ENCODE data around the gene TANGO6.
A peak's percentile ranks its signal among the peaks of the same experiment; 100 is the strongest.
"Not testable (repeated sequence)": the region's sequence is repeated elsewhere in the genome, so short reads cannot be mapped to it uniquely, and the experiment has no call there.

TANGO6 gene

GRCh38 chr16:68843482-68844210 lies at the start of gene TANGO6:
Gene TANGO6, plus strand, starts transcription at chr16:68843531. Its CDS starts 87 bp downstream, at chr16:68843618.
- ATAC-seq: peak; percentile 94 to 95

- ATAC-seq: no peak
These were observed 44.9 kb upstream of the TANGO6 start for GRCh38 chr16:68798398-68798797.

DNA sequence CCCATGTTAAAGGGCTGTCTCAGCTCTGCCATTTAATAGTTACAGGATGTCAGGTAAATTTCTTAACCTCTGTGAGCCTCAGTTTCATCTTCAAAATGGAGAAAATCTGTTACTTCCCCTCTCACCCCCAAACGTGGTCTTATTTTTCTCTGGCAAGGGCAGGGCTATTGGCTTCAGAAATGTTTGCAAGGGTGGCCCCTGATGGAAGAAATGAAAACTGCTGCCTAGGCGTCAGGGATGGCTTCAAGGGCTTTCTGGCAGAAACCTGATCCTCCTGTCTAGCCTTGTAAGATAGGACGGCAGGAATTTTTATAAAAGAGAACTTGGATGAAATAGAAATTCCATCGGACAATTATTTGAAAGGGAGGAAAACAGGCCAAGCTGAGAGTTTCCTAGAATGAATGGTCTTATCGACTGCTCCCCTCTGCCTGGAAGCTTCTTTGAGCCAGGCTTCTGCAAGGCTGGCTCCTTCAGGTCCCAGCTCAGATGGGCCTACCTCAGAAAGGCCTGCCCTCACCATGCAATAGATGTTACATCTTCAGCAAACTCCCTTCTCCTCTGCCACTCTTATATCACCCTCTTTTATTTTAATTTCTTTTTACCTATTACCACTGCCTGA lies 43.0 kb upstream of the TANGO6 start:
- ATAC-seq: peak; percentile 67 to 77

GRCh38 chr16:68802190-68802589 lies 41.1 kb upstream of the TANGO6 start:
- no peak for ATAC-seq

- no peak for ATAC-seq
These were observed 36.9 kb upstream of the TANGO6 start for GRCh38 chr16:68806422-68806821.

GRCh38 chr16:68806981-68807380 lies 36.4 kb upstream of the TANGO6 start:
- no peak for ATAC-seq

GRCh38 chr16:68814516-68814915 lies 28.8 kb upstream of the TANGO6 start:
- ATAC-seq: no peak

DNA sequence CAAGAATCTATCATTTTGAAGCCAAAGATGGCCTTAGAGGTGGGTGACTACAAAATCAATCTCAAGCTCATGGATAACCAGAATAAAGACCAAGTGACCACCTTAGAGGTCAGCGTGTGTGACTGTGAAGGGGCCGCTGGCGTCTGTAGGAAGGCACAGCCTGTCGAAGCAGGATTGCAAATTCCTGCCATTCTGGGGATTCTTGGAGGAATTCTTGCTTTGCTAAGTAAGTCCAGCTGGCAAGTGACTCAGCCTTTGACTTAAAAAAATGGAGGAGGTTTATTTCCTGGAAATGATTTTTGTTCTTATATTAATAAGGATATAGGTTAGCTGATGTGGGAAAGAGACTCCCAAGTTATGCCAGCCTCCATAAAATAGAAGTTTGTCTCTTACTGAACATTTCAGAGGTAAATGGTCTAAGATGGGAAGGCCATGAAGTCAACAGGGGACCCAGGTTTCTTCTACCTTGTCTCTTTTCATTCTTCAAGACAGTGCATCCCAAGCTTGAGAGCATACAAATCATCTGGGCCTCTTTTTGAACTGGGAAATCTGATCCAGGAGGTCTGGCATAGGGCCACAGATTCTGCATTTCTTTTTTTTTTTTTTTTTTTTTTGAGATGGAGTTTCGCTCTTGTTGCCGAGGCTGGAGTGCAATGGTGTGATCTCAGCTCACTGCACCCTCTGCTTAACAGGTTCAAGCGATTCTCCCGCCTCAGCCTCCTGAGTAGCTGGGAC lies 19.8 kb upstream of the TANGO6 start:
- no peak for ATAC-seq

DNA sequence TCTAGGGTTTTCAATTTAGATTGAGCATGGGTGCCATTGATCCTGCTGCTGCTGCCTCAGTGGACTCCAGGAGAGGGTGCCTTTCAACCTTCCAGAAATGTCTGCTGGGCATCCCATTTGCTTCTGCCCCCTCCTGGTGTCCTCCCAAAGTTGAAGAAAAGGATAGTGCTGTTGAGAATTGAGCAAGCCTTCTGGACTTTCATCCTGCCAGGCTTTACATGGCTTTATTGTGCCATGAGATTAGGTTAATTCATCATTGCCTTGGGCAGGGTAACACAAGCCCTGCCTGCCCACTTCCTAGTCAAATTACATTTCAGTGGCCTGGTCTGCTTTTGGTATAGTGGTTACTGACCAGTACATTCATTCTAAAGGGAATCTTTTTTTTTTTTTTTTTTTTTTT lies 17.9 kb upstream of the TANGO6 start:
- ATAC-seq: no peak

GRCh38 chr16:68826652-68827051 lies 16.7 kb upstream of the TANGO6 start:
- no peak for ATAC-seq

DNA sequence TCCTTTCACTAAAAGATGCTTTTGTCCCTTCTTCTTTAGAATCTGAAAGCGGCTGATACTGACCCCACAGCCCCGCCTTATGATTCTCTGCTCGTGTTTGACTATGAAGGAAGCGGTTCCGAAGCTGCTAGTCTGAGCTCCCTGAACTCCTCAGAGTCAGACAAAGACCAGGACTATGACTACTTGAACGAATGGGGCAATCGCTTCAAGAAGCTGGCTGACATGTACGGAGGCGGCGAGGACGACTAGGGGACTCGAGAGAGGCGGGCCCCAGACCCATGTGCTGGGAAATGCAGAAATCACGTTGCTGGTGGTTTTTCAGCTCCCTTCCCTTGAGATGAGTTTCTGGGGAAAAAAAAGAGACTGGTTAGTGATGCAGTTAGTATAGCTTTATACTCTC lies 10.1 kb upstream of the TANGO6 start:
- no peak for ATAC-seq

DNA sequence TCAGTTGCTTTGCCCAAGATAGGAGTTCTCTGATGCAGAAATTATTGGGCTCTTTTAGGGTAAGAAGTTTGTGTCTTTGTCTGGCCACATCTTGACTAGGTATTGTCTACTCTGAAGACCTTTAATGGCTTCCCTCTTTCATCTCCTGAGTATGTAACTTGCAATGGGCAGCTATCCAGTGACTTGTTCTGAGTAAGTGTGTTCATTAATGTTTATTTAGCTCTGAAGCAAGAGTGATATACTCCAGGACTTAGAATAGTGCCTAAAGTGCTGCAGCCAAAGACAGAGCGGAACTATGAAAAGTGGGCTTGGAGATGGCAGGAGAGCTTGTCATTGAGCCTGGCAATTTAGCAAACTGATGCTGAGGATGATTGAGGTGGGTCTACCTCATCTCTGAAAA lies 8.8 kb upstream of the TANGO6 start:
- no peak for ATAC-seq

- ATAC-seq: no peak
These were observed 7.4 kb upstream of the TANGO6 start for GRCh38 chr16:68835970-68836369.

GRCh38 chr16:68839831-68840230 lies 3.5 kb upstream of the TANGO6 start:
- ATAC-seq: no peak

- ATAC-seq: not testable (repeated sequence)
These were observed 308 bp upstream of the TANGO6 start for GRCh38 chr16:68842964-68843481.

DNA sequence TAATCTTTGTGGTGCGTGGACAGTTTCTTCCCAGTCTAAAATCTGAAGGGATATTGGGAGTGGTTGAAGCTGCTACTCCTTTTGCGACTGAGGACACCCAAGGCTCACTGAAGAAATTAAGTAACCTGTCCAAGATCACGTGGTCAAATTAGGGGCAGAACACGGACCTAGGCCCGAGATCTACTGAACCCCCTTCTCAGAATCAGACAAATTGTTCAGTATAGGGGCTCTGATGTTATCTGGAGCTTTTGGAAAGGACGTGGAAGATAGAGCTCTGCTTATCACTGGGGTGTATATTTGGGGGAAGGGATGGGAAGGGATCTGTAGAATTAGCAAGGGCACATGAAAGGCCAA lies 857 bp downstream of the TANGO6 start:
- no peak for ATAC-seq

- ATAC-seq: no peak
These were observed 5.5 kb downstream of the TANGO6 start for GRCh38 chr16:68848786-68849185.

GRCh38 chr16:68850481-68850880 lies 7.2 kb downstream of the TANGO6 start:
- ATAC-seq: no peak

- ATAC-seq: no peak
These were observed 8.3 kb downstream of the TANGO6 start for GRCh38 chr16:68851601-68852000.

GRCh38 chr16:68857479-68857878 lies 14.1 kb downstream of the TANGO6 start:
- ATAC-seq: no peak

DNA sequence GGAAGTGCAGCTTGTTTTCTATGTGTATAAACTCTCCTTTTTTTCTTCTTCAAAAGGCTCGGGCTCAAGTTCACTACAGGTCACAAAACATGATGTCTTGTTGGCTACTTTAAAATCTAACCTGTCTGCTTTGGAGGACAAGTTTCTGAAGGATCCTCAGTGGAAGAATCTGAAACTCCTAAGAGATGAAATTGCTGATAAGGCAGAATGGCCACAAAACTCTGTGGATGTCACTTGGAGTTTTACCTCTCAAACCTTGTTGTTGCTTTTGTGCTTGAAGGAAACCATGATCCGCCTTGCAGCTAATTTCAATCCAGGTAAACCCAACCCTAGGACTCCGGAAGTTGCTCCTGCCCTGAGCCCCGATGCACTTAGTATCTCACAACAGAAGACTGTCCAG lies 16.5 kb downstream of the TANGO6 start:
- no peak for ATAC-seq

- ATAC-seq: no peak
These were observed 17.9 kb downstream of the TANGO6 start for GRCh38 chr16:68860978-68861892.

GRCh38 chr16:68866933-68867332 lies 23.6 kb downstream of the TANGO6 start:
- no peak for ATAC-seq
